NCI-H128 (cell line): ENCODE measurements around the gene HOXD12.

Experiments used
- DNase-seq: peaks from one replicate; lab custom pipeline; 2025; ENCODE audit not compliant: unreplicated experiment; lab: John Stamatoyannopoulos, UW

The HOXD12 gene

GRCh38 chr2:176130957-176131847, 31.6 kb downstream of the HOXD12 start:
- DNase-seq, result no peak

DNA sequence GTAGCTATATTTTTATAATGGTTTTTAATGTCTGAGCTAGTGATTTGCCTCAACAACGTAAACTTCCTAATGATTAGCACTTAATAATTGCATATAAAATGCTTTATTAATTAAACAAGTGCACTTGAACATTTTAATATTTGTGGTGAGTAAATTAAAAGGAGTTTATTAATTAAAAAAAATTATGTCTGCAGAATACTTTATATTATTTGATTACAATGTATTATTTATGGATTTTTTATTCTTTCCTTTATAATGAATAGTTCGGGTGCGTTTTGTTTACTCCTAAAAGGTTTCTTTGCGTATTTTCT, 32.2 kb downstream of the HOXD12 start:
- no peak for DNase-seq

DNA sequence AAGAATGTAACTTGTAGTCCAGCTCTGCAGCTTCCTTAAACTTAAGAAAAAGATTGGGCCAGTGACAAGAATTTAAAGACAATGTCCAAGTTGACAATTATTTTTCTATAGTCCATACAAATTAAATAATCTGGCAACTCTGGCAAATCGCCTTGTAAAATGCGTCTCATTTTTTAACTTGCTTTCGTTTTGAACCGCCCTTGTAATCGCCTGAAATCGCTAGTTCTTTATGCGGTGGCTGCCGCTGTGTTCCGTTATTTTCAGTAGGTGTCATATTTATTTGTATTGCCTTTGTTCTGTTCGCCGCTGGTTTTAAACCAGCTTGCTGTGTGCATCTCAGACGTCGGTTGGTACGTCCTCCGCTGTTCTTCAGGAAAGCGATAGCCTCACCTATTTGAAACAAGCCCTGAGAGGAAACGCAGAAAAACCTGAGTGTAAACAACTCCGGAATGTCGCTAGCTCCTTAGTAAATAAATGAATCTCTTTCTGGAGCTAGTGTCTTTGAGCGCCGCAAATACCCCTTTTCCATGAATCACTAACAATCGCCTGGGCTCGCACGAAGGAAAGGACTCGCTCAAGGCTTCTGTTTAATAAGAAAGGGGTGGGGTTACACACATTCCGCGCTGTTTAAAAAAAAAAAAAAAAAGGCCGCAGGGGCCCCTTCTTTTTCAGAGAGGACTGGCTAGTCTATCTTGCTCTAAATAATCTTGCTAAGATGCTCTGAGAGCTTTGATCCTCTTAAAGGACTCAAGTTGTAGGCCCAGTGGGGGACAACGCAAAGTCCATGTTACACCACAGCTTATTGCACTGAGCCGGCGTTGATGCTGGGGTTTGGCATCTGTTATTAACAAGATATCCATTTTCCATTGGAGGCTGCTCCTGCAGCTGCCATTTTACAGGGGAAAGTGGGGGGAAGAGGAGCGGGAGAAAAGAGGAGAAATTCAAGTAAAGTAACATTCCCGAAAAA, 32.9 kb downstream of the HOXD12 start:
- DNase-seq, result no peak

DNA sequence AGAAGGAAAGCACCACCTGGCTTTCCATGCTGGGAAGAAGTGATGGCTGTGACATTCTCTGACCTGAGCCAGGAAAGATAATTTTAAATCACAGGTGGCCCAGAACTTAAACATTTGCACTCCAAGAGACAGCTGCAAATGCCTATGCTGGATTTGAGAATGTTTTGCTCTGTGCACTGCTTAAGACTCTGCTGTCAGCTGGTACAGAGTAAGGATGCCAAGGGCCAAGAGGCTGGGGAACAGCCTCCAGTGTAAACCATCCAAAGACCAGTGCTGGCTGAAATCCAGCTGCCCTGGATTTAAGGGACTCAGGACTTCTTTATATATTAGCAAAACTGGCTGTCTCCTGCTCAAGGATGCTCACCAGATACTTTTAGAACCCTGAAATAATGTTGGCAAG, 33.8 kb downstream of the HOXD12 start:
- no peak for DNase-seq

- no peak for DNase-seq
Measured at GRCh38 chr2:176134035-176134434, 34.4 kb downstream of the HOXD12 start.

DNA sequence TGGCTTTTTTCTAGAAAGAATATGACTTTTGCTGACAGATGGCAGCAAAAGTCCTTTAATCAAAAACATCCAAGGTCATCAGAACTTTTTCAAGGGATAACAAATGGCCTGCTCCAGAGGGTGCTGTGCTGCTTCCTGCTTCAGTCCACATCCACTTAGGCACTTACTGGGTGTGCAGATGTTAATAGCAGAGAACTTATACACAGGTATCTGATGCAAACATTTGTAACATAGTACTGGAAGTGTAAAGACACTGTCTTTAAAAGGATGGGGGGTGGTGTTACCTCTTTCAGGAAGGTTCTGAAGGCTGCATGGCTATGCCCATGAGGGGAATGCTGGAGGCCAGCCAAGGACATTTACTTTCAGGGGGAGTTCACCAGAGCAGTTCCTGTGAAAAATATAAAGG, 35.4 kb downstream of the HOXD12 start:
- no peak for DNase-seq

DNA sequence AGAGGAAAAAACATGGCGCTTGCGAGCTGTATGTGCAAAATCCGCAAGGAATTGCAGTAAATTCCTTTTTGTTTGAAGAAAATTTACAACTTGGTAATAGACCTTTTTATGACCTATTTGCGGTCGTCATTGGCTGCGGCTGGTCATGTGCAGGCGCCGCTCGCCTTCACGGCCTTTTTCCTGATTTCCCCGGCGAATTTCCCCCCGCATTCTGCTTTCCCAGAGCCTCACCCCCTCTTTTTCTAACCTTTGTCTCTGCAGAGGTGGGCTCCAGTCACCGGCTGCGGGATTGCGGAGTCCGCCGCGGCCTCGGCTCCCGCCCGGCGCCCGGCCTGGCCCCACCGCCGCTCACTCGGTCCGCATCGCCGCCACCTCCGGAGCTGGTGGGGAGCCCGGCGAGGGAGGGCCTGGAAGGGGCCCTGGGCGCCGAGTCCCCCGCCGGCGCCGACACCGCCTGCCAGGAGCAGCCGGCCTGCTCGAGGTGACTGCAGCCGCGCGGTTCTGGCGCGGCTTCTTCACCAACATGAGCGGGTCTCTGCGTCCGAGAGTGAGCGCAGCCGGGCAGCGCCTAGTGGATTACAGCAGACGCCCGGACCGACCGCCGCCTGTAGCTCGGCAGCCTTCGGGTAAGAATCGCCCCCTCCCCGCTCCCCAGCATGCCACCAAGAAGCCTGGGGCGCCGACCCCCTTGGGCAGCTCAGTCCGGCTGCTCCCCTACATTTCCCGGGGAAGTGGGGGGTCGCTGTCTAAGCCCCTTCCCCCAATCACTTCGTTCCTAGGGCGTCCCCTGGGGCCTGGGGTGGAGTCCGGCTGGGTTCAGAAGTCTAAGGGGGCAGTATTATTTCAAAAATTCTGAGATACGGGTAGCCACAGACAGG, 37.0 kb downstream of the HOXD12 start:
- no peak for DNase-seq

DNA sequence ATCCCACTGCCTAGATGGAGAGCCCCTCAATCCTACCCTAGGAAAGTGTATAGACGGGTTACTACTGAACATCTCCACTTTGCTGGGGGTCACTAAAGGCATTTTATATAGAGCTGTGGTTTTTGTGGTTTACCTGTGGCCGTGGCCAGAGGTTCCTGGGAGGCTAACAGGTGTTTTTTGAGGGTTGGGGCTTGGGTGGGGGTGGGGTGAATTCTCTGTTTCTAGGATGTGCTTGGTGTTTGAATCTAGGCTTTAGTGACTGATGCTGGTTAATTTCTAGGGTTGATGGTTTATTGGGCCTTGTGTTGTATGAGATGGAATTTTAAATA, 37.6 kb downstream of the HOXD12 start:
- no peak for DNase-seq

GRCh38 chr2:176137906-176138305, 38.3 kb downstream of the HOXD12 start:
- no peak for DNase-seq

DNA sequence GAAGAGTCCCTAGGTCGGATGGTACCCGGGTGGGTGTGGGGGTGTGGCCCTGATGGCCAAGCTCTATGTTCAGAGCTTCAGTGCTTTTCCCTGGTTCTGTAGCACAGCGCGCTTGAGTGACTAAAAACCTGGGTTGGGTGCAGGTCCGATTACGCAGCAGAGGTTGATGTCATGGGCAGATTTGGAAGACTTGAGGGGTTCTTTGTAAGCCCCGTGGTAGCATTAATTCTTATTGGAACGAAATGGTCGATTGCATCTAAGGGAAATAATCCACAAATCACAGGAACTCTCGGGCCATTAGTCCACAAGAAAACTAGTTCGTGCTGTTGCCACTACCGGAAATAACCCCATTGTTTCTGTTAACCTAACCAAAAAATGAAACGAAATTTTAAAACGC, 38.9 kb downstream of the HOXD12 start:
- DNase-seq, result no peak

GRCh38 chr2:176138923-176139660, 39.5 kb downstream of the HOXD12 start:
- DNase-seq, result no peak

- DNase-seq, result no peak
Measured at GRCh38 chr2:176139661-176140512, 40.3 kb downstream of the HOXD12 start.

DNA sequence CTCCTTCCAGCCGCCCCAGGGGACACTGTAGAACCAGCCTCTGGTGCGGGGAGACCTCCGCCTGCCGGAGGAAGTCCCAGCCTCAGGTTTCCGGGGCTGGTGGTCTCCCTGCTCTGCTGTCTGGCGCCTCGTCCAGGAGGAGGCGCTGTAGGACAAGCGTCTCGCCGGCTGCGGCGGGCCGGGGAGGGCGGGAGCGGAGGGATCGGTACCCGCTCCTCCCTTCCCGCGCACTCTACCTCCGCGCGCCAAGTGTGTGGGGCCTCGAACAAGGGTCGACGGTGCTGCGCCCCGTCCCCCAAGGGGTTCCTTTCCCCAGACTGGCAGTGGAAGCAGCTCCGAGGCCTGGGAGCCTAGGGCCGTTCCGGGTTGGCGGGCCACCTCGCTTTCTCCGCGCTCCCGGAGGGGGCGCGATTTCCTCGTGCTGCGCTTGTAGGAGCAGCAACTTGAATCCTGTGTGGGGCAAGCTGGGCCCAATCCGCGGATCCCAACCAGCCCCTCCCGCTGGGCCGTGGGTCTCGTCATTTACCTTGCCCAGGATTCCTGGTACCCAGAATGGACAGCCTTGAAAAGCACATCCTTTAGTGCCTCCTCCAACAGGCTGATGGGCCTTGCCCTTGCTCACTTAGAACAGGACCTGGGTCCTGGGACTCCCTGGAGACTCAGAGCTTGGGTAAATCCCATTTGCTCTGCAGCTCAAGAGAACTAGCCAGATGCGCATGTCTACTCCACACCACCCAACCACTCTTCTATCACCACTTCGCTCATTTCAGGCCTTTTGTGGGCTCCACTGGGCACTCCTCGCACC, 41.1 kb downstream of the HOXD12 start:
- no peak for DNase-seq

DNA sequence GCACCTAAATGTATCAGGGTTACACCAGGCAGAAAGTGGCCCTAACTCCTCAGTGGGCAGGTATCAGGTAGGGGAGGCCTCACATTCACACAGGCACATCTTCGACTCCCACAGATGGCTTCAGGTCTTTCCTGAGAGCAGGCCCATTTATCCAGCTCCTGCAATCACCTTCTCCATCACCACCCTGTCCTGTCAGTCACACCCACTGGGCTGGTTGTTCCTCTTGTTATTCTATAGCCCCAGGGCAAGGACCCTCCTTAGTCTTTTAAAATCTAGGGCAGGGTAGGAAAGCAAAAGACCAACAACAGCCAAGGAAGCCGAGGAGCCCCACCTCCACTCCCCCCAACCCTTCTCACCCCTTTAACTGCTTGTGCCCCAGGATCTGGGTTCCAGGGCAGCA, 42.7 kb downstream of the HOXD12 start:
- no peak for DNase-seq

DNA sequence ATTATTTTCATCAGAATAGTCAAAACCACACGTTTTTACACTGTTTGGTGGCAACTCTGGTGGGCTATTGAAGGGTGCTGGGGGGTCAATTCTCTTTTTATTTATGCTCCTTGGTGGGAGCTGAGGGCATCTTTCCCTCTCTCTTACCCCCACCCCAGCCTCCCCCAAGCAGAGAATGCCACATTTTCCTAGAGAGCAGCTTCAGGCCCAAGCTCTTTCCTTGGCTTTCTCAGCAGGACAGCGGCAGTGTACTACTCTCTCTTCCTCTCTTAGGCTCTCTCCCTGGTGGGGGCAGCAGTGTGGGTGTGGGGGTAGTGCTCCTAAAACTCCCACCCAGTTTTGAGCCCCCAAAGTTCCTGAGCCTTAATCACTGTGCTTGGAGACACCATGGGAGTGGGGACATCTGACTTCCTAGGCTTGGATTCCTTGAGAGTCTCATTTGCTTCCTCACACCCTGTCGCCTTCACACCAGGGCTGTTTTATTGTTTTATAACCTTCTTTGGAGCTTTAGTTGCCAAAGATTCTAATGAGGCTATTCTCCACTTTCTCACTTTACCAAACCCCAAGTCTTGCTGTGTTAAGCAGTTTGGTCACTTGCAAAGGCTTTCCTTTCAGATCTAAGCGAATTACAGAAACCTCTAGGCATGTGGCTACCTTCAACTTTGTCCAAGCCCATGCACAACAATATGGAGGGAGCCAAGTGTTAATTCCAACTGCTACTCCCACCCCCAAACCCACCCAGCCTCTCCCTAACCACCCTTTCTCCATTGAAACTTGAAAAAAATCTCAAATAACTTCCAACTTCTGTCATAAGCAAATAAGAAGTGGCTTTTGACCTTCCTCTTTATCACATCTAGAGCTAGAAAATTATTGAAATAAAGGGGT, 45.7 kb downstream of the HOXD12 start:
- DNase-seq, result no peak

- DNase-seq, result no peak
Measured at GRCh38 chr2:176146101-176146500, 46.5 kb downstream of the HOXD12 start.

GRCh38 chr2:176146645-176147044, 47.0 kb downstream of the HOXD12 start:
- DNase-seq, result no peak
